Caki2 (cell line): ENCODE results near the gene KRTAP12-2. TPM values are rescaled to one million over a fixed set of nuclear protein-coding genes. Genes with fewer than 3 reads are reported as not detected.

ENCODE experiments used
- DNase-seq: peaks from one replicate; pipeline ENCODE4 v3.0.0-alpha.2; 2015; ENCODE audit warnings: low read depth
- in situ Hi-C: cut with HindIII; loops from 2 replicates; pipeline ENCODE4 v1.10.0; 2016; ENCODE audit warnings: low sequenced_read_pairs, low pct_unique_long_range_greater_than_20kb, mixed read lengths
- total RNA-seq: library from RNA; depleted of rRNA; stranded (reverse); fragments of >200 nt; shearing (Covaris generic); gene quantifications from 2 replicates; pipeline ENCODE4 v1.2.3, GENCODE V29; 2014; ENCODE audit warnings: low replicate concordance; rRNA removed

The KRTAP12-2 gene, protein sequence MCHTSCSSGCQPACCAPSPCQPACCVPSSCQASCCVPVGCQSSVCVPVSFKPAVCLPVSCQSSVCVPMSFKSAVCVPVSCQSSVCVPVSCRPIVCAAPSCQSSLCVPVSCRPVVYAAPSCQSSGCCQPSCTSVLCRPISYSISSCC
- total RNA-seq = not detected in 2 replicates

- in situ Hi-C loops = no loop called here
- no peak for DNase-seq
These were observed at the start of gene KRTAP12-2 for GRCh38 chr21:44666401-44667320. Gene KRTAP12-2, minus strand, starts transcription at chr21:44666927. Its CDS starts 41 bp downstream, at chr21:44666886.

DNA sequence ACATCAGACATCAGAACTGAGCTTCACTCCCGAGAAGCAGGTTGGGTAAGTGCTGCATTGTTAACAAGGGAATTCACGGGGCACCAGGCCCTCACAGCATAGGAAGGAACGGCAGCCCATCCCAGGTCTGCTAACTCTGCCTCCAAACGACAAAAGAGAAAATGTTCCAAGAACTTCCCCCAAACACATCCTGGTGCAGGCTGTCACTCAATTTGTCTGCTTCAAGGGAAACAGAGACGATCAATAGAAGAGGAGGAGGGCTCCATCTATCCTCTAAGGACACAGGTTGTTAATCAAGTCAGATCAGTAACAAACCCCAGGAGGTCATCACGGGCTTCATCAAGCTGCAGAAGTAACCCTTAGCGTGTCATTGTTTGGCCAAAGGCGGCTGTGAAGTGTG is 48.2 kb upstream of the KRTAP12-2 start:
- in situ Hi-C loops = no loop called here
- DNase-seq = no peak

- no peak for DNase-seq
- in situ Hi-C loops = no loop called here
These were observed 47.1 kb upstream of the KRTAP12-2 start for GRCh38 chr21:44713846-44714245.

DNA sequence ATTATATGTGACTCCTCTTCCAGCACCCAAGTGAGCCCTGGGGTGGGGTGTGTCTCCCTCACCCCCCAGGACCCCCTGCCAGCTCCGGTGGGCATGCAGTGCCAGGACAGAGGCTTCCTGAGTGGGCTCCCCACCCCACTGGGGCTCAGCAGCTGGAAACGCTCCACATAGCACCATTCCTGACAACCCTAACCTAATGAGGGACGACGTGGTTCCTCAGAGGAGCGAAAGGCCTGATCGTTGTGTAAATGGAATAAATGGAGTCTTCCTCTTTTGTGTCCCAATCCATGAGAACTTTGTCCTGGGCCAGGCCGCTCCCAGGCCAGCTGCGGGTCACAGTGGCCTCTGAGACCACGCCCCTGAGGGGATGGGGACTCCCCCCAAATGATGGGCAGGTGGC is 46.4 kb upstream of the KRTAP12-2 start:
- in situ Hi-C loops = no loop called here
- no peak for DNase-seq

DNA sequence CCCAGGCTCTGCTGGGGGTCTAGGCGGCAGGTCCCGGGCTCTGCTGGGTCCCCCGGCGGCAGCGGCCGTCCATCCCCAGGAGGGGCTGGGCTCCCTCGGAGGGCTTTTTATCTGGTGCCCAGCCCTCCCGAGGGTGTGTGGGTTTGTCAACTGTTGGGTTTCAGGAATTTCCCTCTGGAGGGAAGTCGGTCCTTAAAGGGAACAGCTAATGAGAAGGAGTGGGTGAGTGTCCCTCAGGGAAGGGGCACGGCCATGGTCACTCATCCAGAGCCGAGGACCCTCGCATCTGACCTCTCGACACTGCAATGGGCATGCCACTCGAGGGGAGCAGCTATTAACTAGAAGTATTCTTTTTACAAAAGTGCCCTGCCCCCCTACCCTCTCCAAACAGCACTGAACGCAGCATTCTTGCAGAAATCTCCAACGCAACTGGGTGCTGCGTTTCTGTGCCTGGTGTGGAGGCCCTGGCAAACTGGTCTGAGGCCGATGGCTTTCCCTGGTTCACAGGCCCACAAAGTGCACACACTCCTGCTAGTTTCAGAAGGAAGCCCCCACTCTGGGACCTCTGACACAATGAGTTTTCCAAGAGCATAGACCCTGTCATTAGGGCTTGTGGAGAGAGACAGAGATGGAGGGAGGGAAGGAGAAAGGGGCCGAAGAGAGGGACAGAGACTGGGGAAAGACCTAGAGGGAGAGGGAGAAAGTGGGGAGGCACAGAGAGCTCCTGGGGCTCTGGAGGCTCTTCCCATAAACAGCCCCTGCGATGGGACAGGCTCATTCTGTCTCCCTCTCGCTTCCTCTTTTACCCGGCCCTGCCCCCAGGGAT is 45.7 kb upstream of the KRTAP12-2 start:
- in situ Hi-C loops = no loop called here
- DNase-seq = no peak

GRCh38 chr21:44711327-44712202 is 44.8 kb upstream of the KRTAP12-2 start, which contains the start of gene TSPEAR:
Gene TSPEAR, minus strand, starts transcription at chr21:44711572. Its CDS starts 58 bp downstream, at chr21:44711514.
- in situ Hi-C loops = no loop called here
- no peak for DNase-seq

GRCh38 chr21:44710756-44711326 is 44.1 kb upstream of the KRTAP12-2 start:
- in situ Hi-C loops = no loop called here
- no peak for DNase-seq

DNA sequence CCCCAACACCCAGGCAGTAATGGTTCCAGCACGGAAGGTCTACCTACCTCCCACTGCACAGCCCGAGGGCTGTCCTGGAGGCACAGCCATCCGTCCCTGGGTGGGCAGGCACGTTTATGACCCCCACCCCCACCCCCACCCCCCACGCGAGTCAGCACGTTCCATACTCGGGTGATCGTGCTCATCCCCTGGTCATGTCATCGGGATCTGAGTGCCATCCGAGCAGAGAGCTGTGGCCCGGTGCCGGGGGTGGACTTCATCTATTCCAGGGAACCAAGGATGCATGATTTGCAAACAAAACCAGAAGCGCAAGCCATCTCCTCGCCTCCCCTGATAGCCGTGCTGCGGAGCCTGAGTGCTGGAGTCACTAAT is 43.6 kb upstream of the KRTAP12-2 start:
- DNase-seq = no peak
- in situ Hi-C loops = no loop called here

GRCh38 chr21:44709426-44710293 is 42.9 kb upstream of the KRTAP12-2 start:
- no peak for DNase-seq
- in situ Hi-C loops = no loop called here

DNA sequence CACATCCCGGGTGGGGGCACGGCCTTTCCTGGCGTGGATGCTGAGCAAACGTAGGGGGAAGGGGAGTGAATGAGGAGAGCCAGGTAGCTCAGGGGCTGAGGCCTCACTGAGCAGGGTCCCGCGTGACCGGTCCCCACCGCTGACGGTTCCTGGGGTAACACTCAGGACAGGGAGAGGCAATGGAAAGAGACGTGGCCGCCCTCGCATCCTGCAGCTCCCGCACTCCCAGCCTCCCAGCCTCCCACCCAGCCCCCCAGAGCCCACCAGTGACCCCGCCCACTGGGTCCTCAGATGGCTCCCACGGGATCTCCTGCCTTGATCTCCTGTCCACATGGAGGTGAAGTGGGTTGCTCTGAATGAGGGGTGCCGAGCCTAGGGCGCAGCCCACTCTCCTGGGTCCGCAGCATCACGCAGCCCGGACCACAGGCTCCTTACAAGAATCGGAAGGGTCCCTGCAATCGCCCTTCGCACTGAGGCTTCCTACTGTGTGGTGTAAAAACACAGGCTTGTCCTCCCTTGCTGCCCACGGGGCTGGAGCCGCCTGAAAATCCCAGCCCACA is 42.2 kb upstream of the KRTAP12-2 start:
- no peak for DNase-seq
- in situ Hi-C loops = no loop called here

DNA sequence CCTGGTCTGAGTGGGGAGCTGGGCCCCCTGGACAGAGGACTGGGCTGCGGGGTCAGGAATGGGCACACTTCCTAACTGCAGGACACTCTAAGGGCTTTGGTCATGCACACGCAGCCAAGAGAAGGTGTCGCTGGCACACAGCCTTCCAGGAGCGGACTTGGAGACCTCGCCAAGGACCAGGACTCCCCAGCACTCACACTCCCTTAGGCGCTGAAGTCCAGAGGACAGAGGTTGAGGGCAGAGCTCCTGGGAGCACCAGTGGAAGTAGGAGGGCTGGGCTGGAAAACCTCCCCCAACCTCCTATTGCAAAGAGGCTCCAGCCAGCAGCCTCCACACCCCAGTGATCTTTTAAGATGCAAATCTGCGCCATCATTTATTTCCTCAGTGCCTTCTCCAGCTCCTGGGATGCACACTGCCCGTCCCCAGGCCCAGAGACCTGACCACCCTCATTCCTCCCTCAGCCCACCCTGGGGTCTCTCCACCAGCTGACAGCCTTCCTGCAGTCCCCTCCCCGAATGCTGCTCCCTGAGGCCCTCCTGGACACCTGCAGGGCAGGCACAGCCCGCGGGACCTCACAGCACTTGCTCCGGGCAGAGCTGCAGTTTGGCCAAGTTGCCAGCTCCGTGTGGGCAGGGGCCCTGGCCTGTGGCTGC is 41.6 kb upstream of the KRTAP12-2 start:
- in situ Hi-C loops = no loop called here
- DNase-seq = no peak

DNA sequence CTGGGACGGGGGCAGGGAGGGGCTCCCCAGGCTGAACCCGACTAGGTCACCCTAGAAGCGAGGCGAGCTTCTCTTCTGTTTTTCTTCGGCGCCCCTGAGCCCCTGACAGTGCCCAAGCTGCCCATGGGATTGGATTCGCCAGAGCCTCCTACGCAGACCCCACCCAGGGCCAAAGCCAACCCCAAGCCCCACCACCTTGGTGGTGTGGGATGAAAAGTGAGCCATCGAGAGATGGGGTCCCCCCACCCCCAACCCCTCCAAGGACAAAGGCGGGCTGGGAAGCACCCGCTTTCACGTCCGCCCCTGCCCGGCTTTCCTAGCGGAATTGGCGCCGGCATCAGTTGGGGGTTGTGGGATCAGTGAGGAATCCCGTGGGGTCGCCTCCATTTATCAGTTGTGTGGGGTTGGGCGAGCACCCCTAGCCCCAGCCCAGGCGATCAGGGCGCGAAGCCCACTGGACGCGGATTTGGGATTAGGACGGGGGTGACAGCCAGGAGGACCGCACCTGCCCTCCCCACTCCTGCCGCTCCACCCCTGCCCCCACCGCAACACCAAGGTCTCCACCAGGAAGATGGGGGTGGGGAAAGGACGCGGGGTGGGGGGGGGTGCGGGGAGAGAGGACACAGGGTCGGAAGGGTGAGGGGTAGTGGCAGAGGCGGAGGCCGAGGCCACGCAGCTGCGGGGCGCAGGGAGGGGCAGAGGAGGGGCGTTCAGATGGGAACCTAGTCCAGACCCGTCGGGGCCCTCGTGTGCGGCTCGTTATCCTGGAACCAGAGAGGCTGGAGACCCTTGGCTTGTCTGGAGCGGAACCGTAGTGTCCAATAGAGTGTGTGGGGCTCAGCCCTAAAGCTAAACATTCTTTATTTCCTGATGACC is 40.2 kb upstream of the KRTAP12-2 start:
- in situ Hi-C loops = no loop called here
- DNase-seq = no peak

DNA sequence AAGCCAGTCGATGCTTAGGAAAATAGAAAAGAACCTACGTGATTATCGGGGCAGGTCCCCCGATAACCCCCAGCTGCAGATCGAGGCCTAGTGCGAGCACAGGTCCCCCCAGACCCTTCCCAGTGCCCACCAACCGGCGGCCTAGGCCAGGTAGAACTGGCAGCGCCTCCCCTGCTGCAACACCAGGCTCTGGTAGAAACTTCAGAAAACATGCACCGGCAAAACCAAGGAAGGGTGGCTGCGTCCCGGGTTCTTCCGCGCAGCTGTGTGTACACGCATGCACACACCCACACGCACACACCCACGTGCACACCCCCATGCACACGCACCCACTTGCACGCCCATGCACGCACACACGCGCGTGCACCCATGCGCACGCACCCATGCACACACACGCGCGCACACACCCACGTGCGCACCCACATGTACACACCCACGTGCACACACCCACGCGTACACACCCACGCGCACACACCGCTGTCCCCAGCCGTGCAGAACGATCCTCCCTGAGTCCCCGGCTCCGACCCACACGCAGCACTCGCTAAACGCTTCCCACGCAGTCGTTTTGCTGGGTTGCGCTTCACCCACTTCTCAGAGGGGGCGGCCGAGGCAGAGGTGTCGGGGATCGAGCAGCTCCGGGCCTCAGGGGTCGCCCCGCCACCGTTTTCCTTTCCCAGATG is 39.4 kb upstream of the KRTAP12-2 start:
- no peak for DNase-seq
- in situ Hi-C loops = no loop called here

DNA sequence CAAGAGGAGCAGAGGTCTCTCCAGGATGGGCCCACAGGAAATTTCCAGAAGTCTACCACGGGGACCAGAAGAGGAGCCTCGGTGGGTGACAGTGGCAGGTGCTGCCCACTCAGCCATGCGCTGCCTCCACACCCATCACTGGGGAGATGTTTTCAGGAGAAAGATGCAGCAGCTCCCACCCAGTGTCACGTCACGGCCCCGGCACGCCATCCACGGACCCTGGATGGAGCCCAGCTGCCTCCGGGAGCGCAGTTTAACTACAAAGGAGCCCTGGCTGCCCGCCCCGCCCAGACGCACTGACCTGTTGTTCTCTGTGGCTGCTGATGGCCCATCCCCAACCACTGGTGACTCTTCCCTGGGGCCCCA is 37.9 kb upstream of the KRTAP12-2 start:
- in situ Hi-C loops = no loop called here

More for the DNA sequence above, 37.9 kb upstream of the KRTAP12-2 start:
- no peak for DNase-seq
